GM10266 (cell line): ENCODE results near the gene SND1.
"Not testable (repeated sequence)": the region's sequence is repeated elsewhere in the genome, so short reads cannot be mapped to it uniquely, and the experiment has no call there.

Experiments used
- DNase-seq: peaks from one replicate; pipeline ENCODE4 v3.0.0; 2012; ENCODE audit errors: extremely low spot score
- CTCF ChIP-seq: IDR thresholded peaks from 2 replicates; pipeline ENCODE4 v1.5.1; 2012; ENCODE audit warnings: mild to moderate bottlenecking, low read depth; ENCODE audit not compliant: control insufficient read depth, insufficient read depth; ENCODE audit errors: missing control alignments

Gene SND1

DNA sequence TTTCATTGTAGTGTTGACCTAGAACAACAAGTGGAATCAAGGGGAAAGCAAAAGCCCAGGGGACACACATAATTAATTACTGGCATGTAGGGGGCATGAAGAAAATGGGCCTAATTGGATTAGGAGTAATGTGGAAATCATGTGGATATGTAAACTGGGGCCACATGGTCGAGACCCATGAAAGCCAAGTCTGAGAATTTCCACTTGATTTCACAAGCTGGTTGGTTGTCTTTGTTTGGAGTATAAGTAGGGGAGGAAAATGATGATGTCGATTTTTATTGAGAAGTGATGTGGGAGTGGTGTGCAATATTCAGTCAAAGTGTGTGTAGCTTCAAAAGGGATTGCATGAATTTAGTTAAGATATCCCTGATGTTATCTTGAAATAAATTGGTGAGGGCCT, 247.4 kb downstream of the SND1 start:
- no peak for TF ChIP-seq CTCF
- no peak for DNase-seq

- no peak for DNase-seq
- TF ChIP-seq CTCF: no peak
Measured at GRCh38 chr7:127900141-127900540, 248.1 kb downstream of the SND1 start.

- TF ChIP-seq CTCF: no peak
- DNase-seq: no peak
Measured at GRCh38 chr7:127900732-127901685, 249.0 kb downstream of the SND1 start.

GRCh38 chr7:127901895-127902703, 250.1 kb downstream of the SND1 start:
- no peak for DNase-seq
- TF ChIP-seq CTCF: no peak

- not testable (repeated sequence) for DNase-seq
Measured at GRCh38 chr7:127902753-127903152, 250.8 kb downstream of the SND1 start.

DNA sequence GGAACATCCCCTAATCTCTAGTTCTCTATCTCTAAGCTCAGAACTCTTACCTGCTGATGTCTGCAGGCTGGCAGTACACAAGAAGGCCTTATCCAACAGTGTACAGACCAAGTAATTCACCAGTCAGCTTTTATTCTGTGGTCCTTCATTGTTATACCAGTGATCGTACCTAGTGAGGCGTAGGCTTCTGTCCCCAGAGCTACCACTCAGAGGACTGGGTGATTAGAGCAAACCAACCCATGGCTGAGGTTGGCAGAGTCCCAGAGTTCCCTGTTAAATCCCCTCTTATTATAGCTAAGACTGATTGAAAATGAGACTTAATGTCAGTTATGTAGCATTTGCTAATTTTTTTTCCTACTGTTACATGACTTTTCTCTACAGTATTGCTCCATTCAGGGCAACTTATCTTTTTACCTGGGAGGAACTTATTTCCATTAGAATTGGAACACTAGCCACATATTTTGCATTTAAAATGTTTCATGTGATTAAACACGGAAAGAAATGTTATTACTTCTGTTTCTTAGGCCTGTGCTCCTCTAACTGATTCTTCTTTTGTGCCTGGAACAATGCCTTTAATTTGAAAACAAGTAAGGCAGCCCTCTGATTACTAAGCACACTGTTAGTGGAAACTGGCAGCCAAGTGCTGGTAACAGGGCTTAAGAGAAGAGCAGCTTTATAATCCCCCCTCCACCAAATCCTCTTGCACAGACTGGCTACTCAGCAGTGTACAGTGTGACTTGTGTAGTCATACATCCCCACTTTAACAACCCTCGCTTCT, 252.1 kb downstream of the SND1 start:
- no peak for DNase-seq
- TF ChIP-seq CTCF: no peak

DNA sequence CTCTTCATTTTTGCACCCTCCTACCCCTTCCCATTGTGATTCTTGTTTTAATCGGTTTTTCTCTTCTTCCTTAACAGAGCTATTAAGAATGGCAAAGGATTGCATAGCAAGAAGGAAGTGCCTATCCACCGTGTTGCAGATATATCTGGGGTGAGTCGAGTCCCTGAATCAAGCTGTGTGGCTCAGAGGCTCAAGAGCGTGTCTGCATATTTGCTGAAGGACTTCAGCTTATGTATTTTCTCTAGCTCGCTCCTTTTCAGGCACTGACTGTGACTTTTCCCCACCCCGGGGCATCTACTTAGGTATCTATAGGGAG, 252.6 kb downstream of the SND1 start:
- no peak for TF ChIP-seq CTCF
- no peak for DNase-seq
